ENCODE results near the gene DGKB.

Gene DGKB

DNA sequence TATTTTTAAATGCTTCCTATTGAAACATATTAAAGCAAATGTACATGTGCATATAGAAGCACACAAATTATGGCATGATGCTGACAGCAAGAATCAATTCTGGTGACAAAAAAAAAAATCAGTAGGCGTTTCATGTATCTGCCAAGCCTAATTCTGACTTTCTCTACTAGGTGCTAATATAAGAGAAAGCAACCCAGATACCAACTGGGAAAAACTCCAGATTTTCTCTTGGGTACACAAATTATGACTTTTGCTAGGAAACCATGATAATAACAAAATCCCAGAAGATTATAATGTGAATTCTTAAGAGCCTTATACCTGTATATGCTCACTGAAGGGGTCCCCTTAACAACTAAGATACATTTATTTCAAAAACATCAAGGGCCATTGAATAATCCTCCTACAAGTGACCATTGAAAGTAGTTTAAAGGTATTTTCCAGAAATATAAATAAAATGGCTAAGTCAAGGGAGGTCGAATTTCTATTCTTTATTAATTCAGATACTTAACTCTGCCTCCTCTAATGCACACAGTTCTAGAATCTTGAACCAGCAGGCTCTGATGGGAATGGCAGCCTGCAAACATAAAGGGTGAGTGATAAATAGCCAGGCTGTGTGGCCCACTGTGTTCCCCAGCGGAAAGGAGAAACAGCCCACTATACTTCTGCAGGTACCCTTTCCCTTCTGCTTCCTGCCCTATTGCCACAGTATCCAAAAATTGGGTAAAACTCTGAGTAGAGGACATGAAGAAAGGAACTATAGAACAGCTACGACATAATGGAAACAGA lies 84.5 kb downstream of the DGKB start:
- DNase-seq, result no peak

DNA sequence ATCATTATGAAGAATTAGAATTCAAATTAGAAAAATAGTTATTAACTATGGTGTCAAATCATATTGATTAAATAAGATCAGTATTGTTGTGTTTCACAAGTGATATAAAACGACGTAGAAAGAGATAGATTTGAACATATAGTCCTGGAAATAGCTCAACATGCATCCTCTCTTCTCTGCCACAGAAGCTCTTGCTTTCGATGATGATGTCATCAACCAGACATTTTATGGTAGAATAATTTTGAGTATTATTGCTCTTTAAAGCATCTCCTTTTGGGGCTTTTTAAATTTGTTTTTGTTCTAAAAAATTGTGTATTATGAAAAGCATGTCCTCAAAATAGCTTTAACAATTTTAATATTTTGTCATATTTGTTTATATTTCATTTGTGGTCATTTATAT lies 95.0 kb downstream of the DGKB start:
- DNase-seq, result no peak

DNA sequence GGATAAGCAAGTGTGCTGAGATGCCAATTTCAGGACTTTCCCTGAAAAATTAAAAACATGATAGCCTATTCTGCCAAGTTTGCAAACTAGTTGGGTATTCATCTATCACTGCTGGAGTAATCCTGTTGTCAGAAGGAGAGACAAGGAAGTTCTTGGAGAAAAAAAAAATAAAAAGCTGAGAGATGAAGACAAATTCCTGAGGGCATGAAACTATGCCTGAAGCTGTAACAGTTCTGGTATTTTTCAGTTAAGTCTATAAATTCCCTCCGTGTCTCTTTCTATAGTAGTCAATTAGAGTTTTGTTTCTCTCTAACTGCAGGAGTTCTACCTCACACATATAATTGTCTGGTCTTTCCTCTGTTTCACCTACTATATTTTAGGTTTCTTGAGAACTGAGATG lies 95.7 kb downstream of the DGKB start:
- DNase-seq, result no peak

DNA sequence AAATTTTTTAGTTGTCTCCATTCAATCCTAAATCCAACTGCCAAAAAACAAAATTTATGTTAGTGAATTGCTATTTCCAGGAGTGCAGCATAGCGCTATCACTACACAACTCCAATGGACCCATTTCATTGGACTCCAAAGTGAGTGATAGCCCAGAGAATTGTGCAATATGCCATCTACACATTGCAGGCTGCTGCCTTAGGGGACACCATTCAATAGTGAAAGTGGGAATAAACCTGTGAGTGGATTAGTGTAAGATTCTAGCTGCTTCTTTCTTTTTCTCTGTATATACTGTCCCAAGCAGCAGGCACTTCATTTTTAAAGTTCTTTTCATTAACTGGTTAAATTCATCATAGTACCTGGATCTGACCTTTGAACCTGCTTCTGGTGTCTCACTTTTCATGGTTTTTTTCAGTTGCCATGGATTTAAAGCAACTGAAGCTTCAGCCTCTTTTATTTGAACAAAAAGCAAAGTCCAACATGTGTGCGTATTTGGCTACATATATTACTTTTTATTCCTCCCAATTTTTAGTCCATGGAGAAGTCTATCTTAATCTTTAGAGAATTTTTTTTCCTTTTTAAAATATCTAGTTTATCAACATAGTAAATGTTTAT lies 97.3 kb downstream of the DGKB start:
- DNase-seq, result peak; percentile 3

DNA sequence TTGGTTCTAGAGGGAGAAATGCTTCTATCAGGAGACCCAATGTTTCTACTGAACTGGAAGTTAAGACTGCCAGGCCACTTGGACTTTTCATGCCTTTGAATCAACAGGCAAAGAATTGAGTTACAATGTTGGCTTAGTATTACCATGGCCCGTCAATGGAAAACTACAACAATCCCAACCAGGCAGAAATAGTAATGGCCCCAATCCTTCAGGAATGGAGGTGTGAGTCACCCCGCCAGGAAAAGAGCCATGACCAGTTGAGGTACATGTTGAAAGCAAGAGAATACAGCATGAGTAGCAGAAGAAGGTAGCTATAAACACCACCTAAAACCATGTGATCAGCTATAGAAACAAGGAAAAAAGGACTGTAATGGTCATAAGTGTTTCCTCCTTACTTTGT lies 101.9 kb downstream of the DGKB start:
- DNase-seq, result no peak

DNA sequence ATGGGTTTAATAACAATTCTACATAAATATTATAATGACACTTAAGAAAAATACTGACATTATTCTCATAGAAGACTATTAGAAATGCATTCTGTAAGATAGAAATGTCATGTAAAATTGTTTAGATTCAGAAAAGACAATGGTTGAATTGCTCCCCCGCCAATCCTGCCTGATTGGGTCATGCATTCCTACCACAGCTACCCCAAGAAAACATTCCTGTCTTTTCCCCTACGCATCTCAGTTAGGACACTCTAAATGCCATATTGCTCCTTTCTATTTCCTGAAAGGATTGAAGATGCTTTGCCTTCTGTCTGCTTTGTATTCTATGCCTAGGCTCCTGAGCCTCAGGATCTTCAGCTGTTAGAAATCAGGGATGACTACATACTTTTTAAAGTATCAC lies 109.4 kb downstream of the DGKB start:
- no peak for DNase-seq

DNA sequence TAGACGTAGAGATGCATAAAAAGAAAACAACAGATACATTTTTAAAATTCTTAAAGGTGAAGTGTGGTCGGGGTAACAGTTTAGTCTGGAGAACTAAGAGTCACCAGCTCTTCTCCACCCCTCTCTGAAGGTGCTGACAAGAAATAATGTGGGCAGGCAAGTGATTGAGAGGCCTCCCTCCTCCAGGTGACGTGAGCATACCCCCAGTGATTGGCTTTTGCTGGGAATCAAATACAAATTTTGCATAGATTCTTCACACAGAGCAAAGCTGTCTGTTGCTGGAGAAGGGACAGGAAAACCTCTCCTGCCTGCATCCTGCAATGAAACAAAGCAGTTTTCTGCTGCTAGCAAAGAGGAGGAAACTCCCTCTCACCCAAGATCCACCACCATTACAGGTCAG lies 115.0 kb downstream of the DGKB start:
- no peak for DNase-seq

DNA sequence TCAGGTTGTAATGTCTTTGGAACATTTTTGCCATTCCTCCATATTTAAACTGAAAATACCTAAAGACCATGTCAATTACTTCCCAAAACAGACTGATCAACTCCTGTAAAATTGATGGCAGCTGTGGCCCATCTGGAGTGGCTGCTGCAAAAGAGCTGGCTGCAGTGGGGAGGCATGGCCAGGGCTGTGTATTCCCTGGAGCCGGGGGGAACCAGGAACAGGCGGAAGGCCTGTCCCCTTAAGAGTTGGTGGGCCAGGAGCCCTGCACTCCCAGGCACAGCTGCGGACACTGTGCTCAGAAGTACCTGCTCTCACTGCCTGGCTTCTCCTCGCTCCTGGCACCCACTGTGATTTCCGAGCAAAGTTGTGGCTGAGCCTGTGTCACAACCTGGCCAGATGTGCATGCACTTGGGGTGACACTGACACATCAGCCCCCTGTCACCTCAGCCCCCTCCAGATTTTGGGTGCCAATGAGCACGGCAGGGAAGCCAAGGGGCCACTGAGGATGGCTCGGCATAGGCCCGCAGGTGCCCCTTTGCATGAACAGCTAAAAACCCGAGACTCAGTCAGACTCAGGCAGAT lies 116.1 kb downstream of the DGKB start:
- no peak for DNase-seq

DNA sequence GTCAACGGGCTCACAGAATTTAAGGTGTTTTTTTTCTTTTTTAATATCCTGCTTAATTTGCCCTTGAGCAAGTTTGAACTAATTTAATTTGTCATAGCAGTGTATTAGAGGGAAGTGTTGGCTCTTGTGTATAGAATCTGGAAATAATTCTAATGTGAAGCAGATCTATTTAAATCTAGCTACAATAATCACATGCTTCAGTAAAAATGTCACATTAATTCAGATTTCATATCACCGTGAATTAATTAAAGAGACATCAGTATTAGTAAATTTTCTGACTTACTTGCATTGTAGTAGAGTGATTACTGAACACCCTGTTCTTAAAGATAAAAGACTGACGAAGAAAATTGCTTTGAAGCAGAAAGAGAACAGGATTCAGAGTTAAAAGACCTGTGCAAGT lies 124.7 kb downstream of the DGKB start:
- DNase-seq, result no peak

DNA sequence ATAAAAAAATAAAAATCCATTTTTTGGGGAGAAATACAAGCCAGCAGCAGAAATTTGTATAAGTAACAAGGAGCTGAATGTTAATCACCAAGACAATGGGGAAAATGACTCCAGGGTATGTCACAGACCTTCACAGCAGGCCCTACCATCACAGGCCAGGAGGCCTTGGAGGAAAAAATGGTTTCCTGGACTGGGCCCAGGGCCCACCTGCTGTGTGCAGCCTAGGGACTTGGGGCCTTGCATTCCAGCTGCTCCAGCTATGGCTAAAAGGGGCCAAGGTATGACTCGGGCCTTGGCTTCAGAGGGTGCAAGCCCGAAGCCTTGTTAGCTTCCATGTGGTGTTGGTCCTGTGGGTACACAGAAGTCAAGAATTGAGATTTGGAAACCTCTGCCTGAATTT lies 126.3 kb downstream of the DGKB start:
- DNase-seq, result no peak

DNA sequence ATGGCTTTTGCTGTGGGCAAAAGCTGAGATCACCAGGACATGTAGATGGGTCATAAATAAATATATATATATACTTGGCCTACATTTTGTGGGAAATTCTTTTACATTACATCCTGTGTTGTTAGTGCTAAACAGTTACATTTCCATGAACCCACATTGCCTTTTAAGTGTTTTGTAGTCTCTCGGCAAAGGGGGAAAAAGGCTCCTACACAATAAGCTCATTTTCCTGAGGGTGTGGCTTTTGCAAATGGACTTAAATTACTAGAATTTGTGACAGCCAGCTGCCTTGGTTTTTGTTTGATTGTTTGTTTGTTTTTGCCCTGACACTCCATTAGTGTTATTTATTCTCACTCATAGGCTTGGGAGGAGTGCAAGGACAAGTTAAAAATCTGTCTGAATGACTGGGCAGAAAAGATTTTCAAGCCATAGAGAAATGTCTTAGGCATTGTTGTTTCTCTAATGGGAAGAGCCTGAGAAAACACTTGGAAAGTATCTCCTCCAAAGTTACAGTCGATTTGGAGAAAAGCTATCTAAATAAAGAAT lies 128.8 kb downstream of the DGKB start:
- no peak for DNase-seq

DNA sequence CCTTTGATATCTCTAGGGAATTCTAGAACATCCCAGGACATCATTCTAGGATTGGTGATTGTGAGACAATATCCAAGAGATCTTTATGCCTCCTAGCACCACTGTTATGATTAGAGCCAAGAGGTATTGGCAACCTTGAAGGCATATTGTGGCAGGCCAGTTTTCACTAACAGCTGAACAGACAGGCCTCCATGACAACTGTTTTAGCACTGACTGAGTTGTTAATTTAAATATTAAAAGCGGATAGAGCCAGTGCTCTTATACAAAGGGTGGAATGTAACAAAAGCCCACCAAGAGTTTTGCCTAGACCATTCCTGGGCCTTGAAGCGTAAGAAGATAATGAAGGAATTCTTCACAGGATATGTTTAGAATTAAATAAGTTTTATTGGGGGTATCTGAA lies 131.9 kb downstream of the DGKB start:
- DNase-seq, result no peak

DNA sequence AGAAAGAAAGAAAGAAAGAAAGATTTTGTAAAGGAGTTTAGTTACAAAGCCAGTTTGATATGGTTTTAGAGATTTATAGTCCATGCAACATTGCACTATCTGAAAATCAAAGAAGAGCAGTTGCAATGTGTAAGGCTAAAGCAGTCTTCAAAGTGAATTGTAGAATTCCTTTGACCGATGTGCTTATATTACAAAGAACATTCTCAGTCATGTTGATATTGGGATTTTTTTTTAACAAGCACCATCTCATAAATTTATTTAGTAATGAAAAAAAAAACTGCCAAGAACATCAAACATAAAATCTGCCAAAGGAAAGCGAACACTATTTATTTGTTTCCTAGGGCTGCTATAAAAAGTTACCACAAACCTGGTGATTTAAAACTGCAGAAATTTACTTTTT lies 133.3 kb downstream of the DGKB start:
- DNase-seq, result no peak

DNA sequence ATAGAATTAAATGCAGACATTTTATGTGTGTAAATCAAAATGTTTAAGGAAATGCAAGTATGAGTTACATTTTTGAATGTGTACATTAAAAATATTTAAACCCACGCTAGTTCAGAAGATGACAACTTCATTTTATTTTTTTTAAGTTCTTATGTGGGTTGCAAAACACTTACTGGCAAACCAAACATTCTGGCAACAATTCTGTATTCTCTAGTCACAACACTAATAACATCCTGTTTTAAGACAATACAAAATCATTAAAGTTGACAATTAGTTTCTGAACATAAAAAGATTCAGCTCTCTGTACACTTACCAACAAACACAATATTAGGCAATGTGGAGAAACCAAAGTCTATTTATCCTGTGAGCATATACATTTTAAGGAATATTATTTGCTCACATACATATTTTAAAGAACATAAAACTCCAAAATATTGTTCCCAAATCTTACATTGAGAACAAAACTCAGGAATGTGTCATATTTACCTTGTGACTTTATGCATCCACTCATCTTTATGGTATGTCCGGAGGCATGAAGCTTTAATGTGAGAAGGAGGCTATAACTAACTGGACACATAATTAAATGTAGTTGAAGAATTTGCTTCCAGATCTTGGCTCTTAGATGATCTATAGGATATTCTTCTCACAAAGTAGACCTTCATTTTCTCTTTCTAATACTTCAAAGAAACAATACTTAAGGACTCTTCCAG lies 134.7 kb downstream of the DGKB start:
- no peak for DNase-seq

DNA sequence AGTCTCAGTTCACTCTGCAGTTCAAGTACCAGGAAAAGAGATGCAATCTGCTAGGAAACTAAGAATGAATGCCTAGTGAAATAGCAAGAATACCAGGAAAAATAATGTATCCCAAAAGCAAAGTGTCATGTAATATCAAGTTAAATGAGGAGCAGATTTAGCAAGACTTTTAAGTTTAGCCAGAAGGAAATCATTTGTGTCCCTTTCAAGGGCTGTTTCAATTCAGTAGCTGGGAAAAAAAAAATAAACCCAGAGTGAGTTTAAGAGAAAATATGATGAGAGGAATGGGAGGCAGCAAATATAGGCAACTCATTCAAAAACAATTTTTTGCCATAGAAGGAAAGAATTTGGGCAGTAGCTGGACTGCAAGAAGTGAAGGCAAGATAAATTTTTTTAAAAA lies 135.8 kb downstream of the DGKB start:
- DNase-seq, result no peak

DNA sequence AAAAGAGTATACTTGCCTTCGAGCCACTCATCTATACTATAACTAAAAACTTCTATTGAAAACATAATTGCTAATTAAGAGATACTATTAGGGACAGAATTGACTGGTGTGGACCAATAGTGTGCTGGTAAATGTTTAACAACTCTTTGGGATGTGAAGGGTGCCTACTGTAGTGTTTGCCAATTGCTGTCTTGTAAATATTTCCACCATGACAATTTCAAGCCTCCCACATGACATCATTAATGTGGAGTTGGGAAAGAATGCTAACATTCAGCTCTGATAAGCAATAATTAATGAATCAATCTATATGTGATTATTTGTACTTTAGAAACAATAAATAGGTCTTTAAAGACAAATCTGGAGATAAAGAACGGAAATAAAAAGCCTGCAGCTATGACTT lies 136.8 kb downstream of the DGKB start:
- DNase-seq, result no peak

DNA sequence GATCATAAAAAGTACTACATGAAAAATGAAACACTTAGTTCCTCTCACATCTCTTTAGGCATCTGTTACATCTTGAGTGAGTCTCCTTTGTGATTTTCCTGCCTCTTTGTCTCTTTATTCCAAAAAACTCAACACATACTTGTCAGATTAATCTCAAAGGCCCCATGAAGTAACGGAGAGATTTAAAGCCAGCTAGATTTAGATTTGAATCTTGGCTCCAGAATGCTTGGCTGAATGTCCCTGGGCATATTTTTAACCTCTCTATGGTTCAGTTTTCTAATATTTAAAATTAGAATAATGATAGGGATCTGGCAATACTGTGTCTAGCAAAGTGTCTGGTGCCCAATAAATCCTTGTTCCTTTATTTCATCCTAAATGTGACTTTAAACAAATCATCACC lies 140.0 kb downstream of the DGKB start:
- DNase-seq, result no peak

DNA sequence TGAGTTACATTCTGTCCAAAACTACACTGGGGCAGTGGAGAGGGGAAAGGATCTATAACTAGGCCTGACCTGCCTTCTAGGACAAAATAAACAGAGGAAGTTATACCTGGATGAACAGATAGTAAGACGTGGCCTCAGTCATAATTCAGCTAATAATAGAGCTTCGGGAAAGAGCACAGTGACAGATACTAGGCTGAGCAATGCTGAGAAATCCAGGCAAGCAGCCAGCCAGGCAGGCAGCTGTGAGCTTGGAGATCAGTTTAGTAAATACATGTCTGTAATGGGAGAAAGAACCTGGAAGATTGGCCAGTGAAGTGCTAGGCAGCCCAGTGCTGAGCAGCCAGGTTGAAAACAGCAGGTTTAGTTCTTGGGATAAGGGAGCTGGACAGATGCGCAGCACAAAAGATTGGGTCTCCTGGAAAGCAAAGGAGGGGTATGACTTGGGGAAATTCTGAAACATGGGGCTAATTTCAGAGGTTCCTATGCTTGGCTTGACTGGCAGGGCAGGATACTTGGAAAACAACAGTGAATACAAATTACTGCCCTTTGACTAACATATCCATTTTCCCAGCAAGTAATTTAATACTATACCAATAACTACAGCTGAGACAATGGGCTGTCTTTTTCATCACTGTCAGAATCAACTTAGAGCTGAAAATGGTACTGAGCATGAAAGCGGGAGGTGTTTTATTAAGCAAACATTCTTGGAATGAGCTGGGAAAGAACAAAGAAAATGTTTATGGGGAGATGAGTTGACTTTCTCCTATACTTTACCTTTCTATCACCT lies 140.8 kb downstream of the DGKB start:
- DNase-seq, result no peak

DNA sequence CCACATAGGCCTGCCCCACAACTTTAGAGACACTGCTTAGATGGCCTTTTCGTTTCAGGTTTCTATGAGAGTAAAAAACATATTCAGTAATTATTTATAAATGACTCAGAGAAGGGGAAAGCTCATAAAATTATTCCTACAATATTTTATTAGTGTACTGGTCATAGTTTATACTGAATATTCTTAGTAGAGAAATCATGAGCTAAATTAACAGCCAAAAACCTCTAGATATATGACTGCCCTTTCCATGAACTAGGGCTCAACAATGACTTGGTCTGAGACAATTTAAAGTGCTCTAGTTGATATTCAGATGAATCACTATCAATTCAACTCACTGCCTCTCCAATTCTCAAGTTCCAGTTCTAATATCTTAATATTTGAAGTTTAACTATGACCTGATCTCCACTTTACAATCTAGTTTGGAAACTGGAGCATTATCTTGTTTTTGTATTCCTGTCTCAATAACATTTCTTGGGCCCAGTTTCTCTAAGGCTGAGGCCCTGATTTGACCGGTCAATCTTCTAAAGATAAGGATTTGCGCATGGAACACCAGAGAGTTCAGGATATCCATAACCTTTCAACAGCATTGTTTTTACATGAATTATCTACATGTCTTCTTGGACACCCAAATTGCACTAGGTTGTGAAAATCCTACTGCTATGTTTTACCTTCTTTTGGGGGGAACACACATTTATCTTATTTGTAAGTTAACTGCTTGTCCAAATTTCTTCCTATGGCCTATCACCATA lies 141.6 kb downstream of the DGKB start:
- DNase-seq, result no peak

DNA sequence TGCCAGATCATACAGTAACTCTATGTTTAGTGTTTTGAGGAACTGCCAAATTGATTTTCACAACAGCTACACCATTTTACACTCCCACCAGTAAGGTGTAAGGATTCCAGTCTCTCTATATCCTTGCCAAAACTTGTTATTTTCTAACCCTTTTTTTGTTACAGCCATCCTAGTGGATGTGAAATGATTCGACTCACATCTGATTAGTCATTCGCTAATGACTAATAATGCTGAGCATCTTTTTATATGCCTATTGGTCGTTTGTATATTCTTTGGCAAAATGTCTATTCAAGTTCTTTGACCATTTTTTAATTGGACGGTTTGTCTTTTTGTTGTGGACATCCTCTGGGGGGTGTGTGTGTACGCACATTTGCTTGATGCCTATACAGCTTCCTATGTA lies 142.8 kb downstream of the DGKB start:
- no peak for DNase-seq

DNA sequence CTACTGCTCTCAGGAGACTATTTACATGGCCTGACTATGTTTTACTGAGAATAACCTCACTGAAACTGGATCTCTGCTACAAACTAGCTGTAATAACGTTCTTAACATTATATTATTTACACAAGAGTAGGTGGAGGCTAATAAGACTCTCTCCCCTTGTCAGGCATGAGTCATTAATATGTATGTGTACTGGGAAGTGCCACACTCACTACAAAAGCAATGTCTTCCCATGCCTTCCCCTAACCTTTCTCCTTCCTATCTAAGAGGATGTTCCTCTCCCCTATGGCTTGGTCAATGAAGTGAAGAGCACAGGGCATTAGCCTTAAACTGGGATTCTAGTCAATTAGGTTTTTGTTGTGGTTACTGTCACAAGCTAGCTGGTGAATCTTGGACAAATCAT lies 147.9 kb downstream of the DGKB start:
- no peak for DNase-seq

DNA sequence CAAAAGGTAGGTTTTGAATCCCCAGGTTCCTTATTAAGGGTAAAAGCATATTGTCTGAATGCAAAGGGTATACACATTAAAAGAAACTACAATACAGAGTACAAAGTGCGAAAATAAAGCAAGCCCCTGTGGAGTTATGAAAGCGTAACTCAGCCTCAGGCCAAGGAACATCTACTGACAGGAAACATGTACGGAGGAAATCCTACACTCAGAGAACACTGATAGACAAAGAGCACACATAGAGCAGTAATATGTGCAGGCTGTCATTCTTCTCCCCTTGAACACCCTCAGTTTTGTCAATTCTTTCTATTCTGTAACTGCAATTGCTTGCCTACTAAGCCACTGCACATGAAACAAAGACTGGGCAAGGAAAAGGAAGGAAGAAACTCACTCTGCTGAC lies 150.2 kb downstream of the DGKB start:
- no peak for DNase-seq

All from NCI-H82 (cell line).